Small intestine (tissue), 7 donors: ENCODE results near the gene SCG3. TPM values are rescaled to one million over a fixed set of nuclear protein-coding genes. Genes with fewer than 3 reads are reported as not detected.
A peak's percentile ranks its signal among the peaks of the same experiment; 100 is the strongest.

Source experiments
- DNase-seq, 2 donors: peaks; one replicate each; pipeline versions ENCODE4 v3.0.0 to v3.0.0-alpha.2; 2013
- FAIRE-seq: peaks from 2 replicates; lab custom pipeline; 2012; peaks lifted over from hg19 to GRCh38; lab: Jason Lieb, UNC
- H3K27ac ChIP-seq, 3 donors: one replicate each; pipeline ENCODE4 v1.5.1; 2013; ENCODE audit warnings: low read length in 2 of 3, mild to moderate bottlenecking in 2 of 3, control low read depth in 1 of 3, inconsistent platforms in 1 of 3, low read depth in 1 of 3, moderate library complexity in 1 of 3
- H3K27me3 ChIP-seq, 3 donors: one replicate each; pipeline ENCODE4 v1.6.1; 2013; ENCODE audit warnings: low read length in 3 of 3, inconsistent platforms in 1 of 3; ENCODE audit not compliant: control insufficient read depth in 3 of 3, insufficient read depth in 3 of 3
- H3K36me3 ChIP-seq, 3 donors: one replicate each; pipeline ENCODE4 v1.6.1; 2013; ENCODE audit warnings: low read length in 3 of 3, inconsistent platforms in 1 of 3, low read depth in 1 of 3, mild to moderate bottlenecking in 1 of 3, moderate library complexity in 1 of 3; ENCODE audit not compliant: control insufficient read depth in 3 of 3, insufficient read depth in 2 of 3
- H3K4me1 ChIP-seq, 3 donors: one replicate each; pipeline ENCODE4 v1.6.1; 2013; ENCODE audit warnings: low read length in 2 of 3, inconsistent platforms in 1 of 3, low read depth in 1 of 3, mild to moderate bottlenecking in 1 of 3, moderate library complexity in 1 of 3; ENCODE audit not compliant: control insufficient read depth in 3 of 3, insufficient read depth in 2 of 3
- H3K4me3 ChIP-seq, 3 donors: one replicate each; pipeline ENCODE4 v1.5.1; 2013; ENCODE audit warnings: low read length in 3 of 3, control low read depth in 1 of 3, inconsistent platforms in 1 of 3, low read depth in 1 of 3, mild to moderate bottlenecking in 1 of 3, moderate library complexity in 1 of 3
- H3K9me3 ChIP-seq, 2 donors: one replicate each; pipeline ENCODE4 v1.6.1; 2013; ENCODE audit warnings: low read depth in 1 of 2, low read length in 1 of 2; ENCODE audit not compliant: control insufficient read depth in 2 of 2, insufficient read depth in 1 of 2
- WGBS, 3 donors: extraction: QIAGEN DNeasy Blood & Tissue Kit; methylation state at CpG; one replicate each; pipeline ENCODE4 v1.1.7; 2013; 5-methylcytosine and 5-hydroxymethylcytosine counted together
- polyA plus RNA-seq, 4 donors: library from polyadenylated mRNA; stranded (reverse) in 3 of 4; unstranded in 1 of 4; fragments of 200-250 nt in 3 of 4; fragments of 120-200 nt in 1 of 4; gene quantifications; one replicate each; pipeline versions ENCODE4 v1.2.1 to v1.2.3, GENCODE V29; 2013
- donor health status: healthy with polysubstance abuse.
- donor health status: control.
- donor health status: control.
- donor health status: Bipolar disorder and iron deficiency.
- donor health status: healthy.

The SCG3 gene
- polyA plus RNA-seq, 4 donors: 0.27 to 4.7 (median 4.2) TPM; not detected in 1

DNA sequence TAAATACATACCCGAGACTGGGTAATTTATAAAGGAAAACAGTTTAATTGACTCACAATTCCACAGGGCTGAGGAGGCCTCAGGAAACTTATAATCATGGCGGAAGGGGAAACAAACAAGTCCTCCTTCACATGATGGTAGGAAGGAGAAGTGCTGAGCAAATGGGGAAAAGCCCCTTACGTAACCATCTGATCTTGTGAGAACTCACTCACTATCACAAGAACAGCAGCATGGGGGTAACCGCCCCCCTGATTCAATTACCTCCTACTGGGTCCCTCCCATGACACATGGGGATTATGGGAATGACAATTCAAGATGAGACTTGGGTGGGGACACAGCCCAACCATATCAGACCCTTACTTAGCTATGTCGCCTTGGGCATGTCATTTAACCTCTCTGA is 27.7 kb downstream of the SCG3 start:
- Histone ChIP-seq H3K4me1 (peaks cover 0 to 5% (median 0%) of the 10 kb centered on the region in 3 donors), H3K27me3 (no peaks in the 10 kb centered on the region), H3K9me3 (no peaks in the 10 kb centered on the region), H3K27ac (no peak overlapping the region), H3K36me3 (no peaks in the 10 kb centered on the region), H3K4me3 (no peak overlapping the region)
- DNase-seq: no peak
- 88 to 95% (median 93%) methylated on average over 5 of the region's 5 CpGs for WGBS, 3 donors
- no peak for FAIRE-seq

DNA sequence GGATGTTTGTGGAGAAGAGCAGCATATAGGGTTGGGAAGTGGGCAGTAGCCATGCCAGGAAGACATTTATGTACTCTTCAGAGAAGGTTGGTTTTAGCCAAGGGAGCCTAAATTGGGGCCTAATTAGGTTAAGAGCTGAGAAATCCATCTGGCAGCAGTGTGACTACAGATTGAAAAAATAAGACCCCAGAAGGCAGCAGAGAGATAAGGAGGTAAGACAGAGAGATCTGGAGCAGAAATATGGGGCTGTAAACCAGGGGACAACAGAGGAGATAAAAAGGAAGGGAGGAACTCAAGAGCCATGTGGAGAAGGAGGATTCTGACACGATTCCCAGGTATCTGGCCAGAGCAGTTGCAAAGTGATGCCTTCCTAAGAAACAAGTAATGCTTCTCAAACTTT is 32.9 kb downstream of the SCG3 start:
- no peak for FAIRE-seq
- Histone ChIP-seq H3K36me3 (no peaks in the 10 kb centered on the region), H3K4me3 (no peak overlapping the region), H3K9me3 (no peaks in the 10 kb centered on the region), H3K27me3 (no peaks in the 10 kb centered on the region), H3K4me1 (peaks cover 3 to 27% (median 3%) of the 10 kb centered on the region in 3 donors), H3K27ac (no peak overlapping the region)
- DNase-seq: no peak
- 60 to 91% (median 84%) methylated on average over 1 of the region's 1 CpG for WGBS, 3 donors

- 90 to 93% (median 92%) methylated on average over 1 of the region's 1 CpG for WGBS, 3 donors
- Histone ChIP-seq H3K36me3 (no peaks in the 10 kb centered on the region), H3K9me3 (no peaks in the 10 kb centered on the region), H3K4me3 (no peak overlapping the region), H3K4me1 (peaks cover 5 to 31% (median 6%) of the 10 kb centered on the region in 3 donors), H3K27me3 (no peaks in the 10 kb centered on the region), H3K27ac (no peak overlapping the region)
- no peak for FAIRE-seq
- DNase-seq: no peak
These were observed 33.6 kb downstream of the SCG3 start for GRCh38 chr15:51714911-51715310.

DNA sequence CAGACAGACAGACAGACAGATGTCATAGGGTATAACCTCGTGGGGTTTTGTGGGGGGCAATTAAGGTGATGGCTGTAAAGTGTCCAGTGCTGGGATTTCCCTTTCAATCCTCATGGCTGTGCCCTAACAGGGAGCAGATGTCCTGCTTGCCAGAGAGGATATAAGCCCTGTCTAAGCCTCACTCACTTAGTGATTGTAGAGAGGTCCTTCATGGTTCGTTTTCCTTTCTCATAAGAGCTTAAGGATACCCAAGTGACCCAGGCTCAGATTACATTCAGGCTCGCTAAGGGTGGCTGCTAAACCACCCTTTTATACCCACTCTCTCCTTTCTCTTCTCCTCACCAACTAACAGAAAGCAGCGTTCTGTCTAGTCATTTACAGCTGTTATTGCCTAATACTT is 36.9 kb downstream of the SCG3 start:
- peak in 1 of 2 donors; percentile 39 for DNase-seq
- Histone ChIP-seq H3K27ac (peak overlapping the region in 1 of 3 donors; percentile 54), H3K9me3 (peaks cover 0 to 6% of the 10 kb centered on the region in 2 donors), H3K4me1 (peaks cover 5 to 41% (median 8%) of the 10 kb centered on the region in 3 donors), H3K36me3 (peaks cover 0 to 3% (median 0%) of the 10 kb centered on the region in 3 donors), H3K27me3 (no peaks in the 10 kb centered on the region), H3K4me3 (no peak overlapping the region)
- no peak for FAIRE-seq
- 28 to 47% (median 45%) methylated on average over 4 of the region's 4 CpGs for WGBS, 3 donors

GRCh38 chr15:51718746-51719145 is 37.4 kb downstream of the SCG3 start:
- Histone ChIP-seq H3K9me3 (peaks cover 0 to 6% of the 10 kb centered on the region in 2 donors), H3K27me3 (no peaks in the 10 kb centered on the region), H3K4me1 (peaks cover 5 to 41% (median 8%) of the 10 kb centered on the region in 3 donors), H3K36me3 (peaks cover 0 to 3% (median 0%) of the 10 kb centered on the region in 3 donors), H3K4me3 (no peak overlapping the region), H3K27ac (peak overlapping the region in 1 of 3 donors; percentile 54)
- FAIRE-seq (no peak), DNase-seq (peak; percentile 49 to 64)
- WGBS, 3 donors: 15 to 43% (median 21%) methylated on average over 3 of the region's 3 CpGs

DNA sequence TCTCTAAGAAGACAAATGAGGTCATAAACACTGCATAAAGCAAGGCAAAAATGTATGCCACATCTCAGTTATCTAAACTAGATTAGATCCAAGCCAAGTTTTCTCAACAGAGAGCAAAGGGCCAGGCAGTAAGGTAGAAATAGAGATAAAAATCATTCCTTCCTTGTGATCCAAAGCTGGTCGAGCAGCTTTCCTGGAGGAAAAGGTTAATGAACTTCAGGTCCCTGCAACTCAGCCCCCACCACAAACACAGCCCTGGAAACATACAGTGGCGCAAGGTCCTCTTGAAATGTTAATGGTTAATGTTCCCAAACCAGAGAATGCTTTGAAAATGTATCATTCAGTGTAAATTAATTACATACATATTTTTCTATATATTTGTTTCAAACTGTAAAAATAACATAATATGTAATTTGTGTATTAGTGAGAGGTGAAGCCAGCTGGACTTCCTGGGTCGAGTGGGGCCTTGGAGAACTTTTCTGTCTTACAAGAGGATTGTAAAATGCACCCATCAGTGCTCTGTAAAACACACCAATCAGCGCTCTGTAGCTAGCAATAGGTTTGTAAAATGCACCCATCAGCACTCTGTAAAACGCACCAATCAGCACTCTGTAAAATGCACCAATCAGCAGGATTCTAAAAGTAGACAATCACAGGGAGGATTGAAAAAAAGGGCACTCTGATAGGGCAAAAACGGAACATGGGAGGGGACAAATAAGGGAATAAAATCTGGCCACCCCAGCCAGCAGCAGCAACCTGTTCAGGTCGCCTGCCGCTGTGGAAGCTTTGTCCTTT is 39.1 kb downstream of the SCG3 start:
- peaks cover 0 to 6% of the 10 kb centered on the region in 2 donors for H3K9me3 ChIP-seq
- peaks cover 5 to 44% (median 8%) of the 10 kb centered on the region in 3 donors for H3K4me1 ChIP-seq
- H3K27me3 ChIP-seq: no peaks in the 10 kb centered on the region
- 32 to 68% (median 49%) methylated on average over 8 of the region's 8 CpGs for WGBS, 3 donors
- H3K4me3 ChIP-seq: no peak overlapping the region
- peak overlapping the region in 1 of 3 donors; percentile 54 for H3K27ac ChIP-seq
- DNase-seq: peak; percentile 79 to 91
- no peak for FAIRE-seq
- H3K36me3 ChIP-seq: peaks cover 0 to 3% (median 0%) of the 10 kb centered on the region in 3 donors

- Histone ChIP-seq H3K4me1 (peaks cover 5 to 39% (median 8%) of the 10 kb centered on the region in 3 donors), H3K27me3 (no peaks in the 10 kb centered on the region), H3K27ac (peak overlapping the region in 2 of 3 donors; percentile 4 to 54), H3K4me3 (no peak overlapping the region), H3K36me3 (peaks cover 0 to 3% (median 0%) of the 10 kb centered on the region in 3 donors), H3K9me3 (peaks cover 0 to 6% of the 10 kb centered on the region in 2 donors)
- 49 to 64% (median 59%) methylated on average over 5 of the region's 5 CpGs for WGBS, 3 donors
- DNase-seq: peak in 1 of 2 donors; percentile 32
- FAIRE-seq: no peak
These were observed 40.1 kb downstream of the SCG3 start for GRCh38 chr15:51721199-51721960.

DNA sequence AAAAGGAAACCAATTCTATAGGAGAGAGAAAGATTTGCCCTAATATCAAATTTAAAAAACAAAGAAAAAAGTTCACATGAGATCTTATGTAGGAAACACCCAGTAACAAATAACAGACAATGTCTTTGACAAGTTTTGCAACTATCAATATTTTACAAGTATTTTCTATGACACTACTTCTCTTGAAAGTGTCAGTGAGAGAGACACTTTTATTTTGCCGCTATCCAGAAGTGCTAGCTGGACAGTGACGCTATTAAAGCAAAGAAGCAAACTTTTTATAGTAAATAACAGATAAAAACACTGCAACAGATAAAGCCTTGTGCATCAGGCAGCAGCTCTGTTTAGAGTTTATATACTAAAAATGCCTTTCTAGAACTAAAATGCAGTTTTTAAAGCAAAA is 42.9 kb downstream of the SCG3 start:
- Histone ChIP-seq H3K27ac (no peak overlapping the region), H3K36me3 (peaks cover 0 to 3% (median 0%) of the 10 kb centered on the region in 3 donors), H3K4me1 (peaks cover 5 to 30% (median 12%) of the 10 kb centered on the region in 3 donors), H3K9me3 (peaks cover 0 to 6% of the 10 kb centered on the region in 2 donors), H3K27me3 (no peaks in the 10 kb centered on the region), H3K4me3 (no peak overlapping the region)
- no peak for FAIRE-seq
- WGBS, 3 donors: 82 to 96% (median 96%) methylated on average over 2 of the region's 2 CpGs
- no peak for DNase-seq
